Adrenal gland (tissue), 5 donors: Measurements from ENCODE around the gene PHOX2A.

Experiments used
- POLR2A ChIP-seq, 2 donors: fragments of 450-650 bp; IDR thresholded peaks; one replicate each; pipeline ENCODE4 v1.6.1; 2017; ENCODE audit warnings: antibody characterized with exemption in 2 of 2, mild to moderate bottlenecking in 2 of 2, moderate library complexity in 1 of 2
- TF ChIP-seq, protein P1 (sequence below), 6 experiments: fragments of 450-650 bp in 4 of 6; fragments of 200-600 bp in 2 of 6; sonication (generic) in 1 of 6; IDR thresholded peaks; 1 replicate in 5 of 6; 2 replicates in 1 of 6; pipeline versions ENCODE4 v1.5.1 to v1.8.0; 2016 to 2021; ENCODE audit warnings: antibody characterized with exemption in 6 of 6, mild to moderate bottlenecking in 2 of 6, moderate library complexity in 1 of 6
- donor health status: DM: no; HTN: no; CAD: no.

DNA sequence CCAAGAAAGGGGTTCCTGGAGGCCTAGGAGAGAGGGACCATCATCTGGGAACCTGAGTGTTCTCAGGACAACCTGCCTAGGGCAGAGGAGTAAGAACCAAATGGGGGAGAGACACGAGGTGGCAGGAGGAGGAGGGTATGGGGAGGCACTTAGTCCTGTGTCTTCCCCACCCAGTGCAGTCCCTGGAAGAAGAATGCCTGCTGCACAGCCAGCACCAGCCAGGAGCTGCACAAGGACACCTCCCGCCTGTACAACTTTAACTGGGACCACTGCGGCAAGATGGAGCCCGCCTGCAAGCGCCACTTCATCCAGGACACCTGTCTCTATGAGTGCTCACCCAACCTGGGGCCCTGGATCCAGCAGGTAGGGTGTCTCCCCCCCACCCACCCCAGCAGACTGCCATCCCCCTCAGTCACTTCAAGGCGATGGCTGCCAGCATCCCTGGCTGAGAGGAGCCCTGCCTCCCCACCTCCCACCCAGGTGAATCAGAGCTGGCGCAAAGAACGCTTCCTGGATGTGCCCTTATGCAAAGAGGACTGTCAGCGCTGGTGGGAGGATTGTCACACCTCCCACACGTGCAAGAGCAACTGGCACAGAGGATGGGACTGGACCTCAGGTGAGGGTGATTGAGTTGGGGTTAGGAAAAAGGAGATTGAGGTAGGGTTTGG lies 23.1 kb downstream of the PHOX2A start:
- no peak for TF ChIP-seq POLR2A (IDR thresholded peaks at IDR 0.05)
- TF ChIP-seq, protein P1, sequence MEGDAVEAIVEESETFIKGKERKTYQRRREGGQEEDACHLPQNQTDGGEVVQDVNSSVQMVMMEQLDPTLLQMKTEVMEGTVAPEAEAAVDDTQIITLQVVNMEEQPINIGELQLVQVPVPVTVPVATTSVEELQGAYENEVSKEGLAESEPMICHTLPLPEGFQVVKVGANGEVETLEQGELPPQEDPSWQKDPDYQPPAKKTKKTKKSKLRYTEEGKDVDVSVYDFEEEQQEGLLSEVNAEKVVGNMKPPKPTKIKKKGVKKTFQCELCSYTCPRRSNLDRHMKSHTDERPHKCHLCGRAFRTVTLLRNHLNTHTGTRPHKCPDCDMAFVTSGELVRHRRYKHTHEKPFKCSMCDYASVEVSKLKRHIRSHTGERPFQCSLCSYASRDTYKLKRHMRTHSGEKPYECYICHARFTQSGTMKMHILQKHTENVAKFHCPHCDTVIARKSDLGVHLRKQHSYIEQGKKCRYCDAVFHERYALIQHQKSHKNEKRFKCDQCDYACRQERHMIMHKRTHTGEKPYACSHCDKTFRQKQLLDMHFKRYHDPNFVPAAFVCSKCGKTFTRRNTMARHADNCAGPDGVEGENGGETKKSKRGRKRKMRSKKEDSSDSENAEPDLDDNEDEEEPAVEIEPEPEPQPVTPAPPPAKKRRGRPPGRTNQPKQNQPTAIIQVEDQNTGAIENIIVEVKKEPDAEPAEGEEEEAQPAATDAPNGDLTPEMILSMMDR (IDR thresholded peaks at IDR 0.05): no peak
